ENCODE measurements around the gene NEK2. TPM values are rescaled to one million over a fixed set of nuclear protein-coding genes. Genes with fewer than 3 reads are reported as not detected.
"Not testable (repeated sequence)": the region's sequence is repeated elsewhere in the genome, so short reads cannot be mapped to it uniquely, and the experiment has no call there.

The NEK2 gene
- total RNA-seq, 1 donor from 2014 or later, result 1.7 TPM

GRCh38 chr1:211685823-211686222 is 10.4 kb upstream of the NEK2 start:
- TF ChIP-seq POLR2AphosphoS5 (IDR thresholded peaks at IDR 0.05; ENCODE audit: insufficient read depth in 1 of 2, low read depth in 1 of 2), result no peak
- TF ChIP-seq CTCF (IDR thresholded peaks at IDR 0.05), result no peak
- TF ChIP-seq POLR2A (IDR thresholded peaks at IDR 0.05), result no peak
- Histone ChIP-seq H3K4me3 (no peak overlapping the region), H3K4me1 (no peaks in the 10 kb centered on the region), H3K27ac (no peak overlapping the region), H3K27me3 (no peaks in the 10 kb centered on the region), H3K36me3 (no peaks in the 10 kb centered on the region), H3K9me3 (no peaks in the 10 kb centered on the region)
- intact Hi-C loops (cut with DNase I), result no loop called here
- DNase-seq (ENCODE audit: extremely low spot score in 2 of 2), result no peak

- no peaks in the 10 kb centered on the region for H3K9me3 ChIP-seq
- no peak for TF ChIP-seq POLR2A (IDR thresholded peaks at IDR 0.05)
- TF ChIP-seq CTCF (IDR thresholded peaks at IDR 0.05), result no peak
- TF ChIP-seq POLR2AphosphoS5 (IDR thresholded peaks at IDR 0.05; ENCODE audit: insufficient read depth in 1 of 2, low read depth in 1 of 2), result no peak
- H3K4me3 ChIP-seq, result no peak overlapping the region
- H3K27me3 ChIP-seq, result no peaks in the 10 kb centered on the region
- intact Hi-C loops (cut with DNase I), result no loop called here
- no peak for DNase-seq (ENCODE audit: extremely low spot score in 2 of 2)
- H3K27ac ChIP-seq, result no peak overlapping the region
- H3K36me3 ChIP-seq, result no peaks in the 10 kb centered on the region
- no peaks in the 10 kb centered on the region for H3K4me1 ChIP-seq
These were observed 9.4 kb upstream of the NEK2 start for GRCh38 chr1:211684791-211685190.

GRCh38 chr1:211684331-211684730 is 8.9 kb upstream of the NEK2 start:
- no peak overlapping the region for H3K4me3 ChIP-seq
- H3K4me1 ChIP-seq, result no peaks in the 10 kb centered on the region
- H3K9me3 ChIP-seq, result no peaks in the 10 kb centered on the region
- no peak overlapping the region for H3K27ac ChIP-seq
- TF ChIP-seq POLR2AphosphoS5 (IDR thresholded peaks at IDR 0.05; ENCODE audit: insufficient read depth in 1 of 2, low read depth in 1 of 2), result no peak
- TF ChIP-seq CTCF (IDR thresholded peaks at IDR 0.05), result no peak
- no peak for TF ChIP-seq POLR2A (IDR thresholded peaks at IDR 0.05)
- H3K27me3 ChIP-seq, result no peaks in the 10 kb centered on the region
- intact Hi-C loops (cut with DNase I), result no loop called here
- DNase-seq (ENCODE audit: extremely low spot score in 2 of 2), result no peak
- H3K36me3 ChIP-seq, result no peaks in the 10 kb centered on the region

GRCh38 chr1:211683396-211684297 is 8.2 kb upstream of the NEK2 start:
- Histone ChIP-seq H3K36me3 (no peaks in the 10 kb centered on the region), H3K27me3 (no peaks in the 10 kb centered on the region), H3K4me1 (no peaks in the 10 kb centered on the region), H3K9me3 (no peaks in the 10 kb centered on the region), H3K4me3 (no peak overlapping the region), H3K27ac (no peak overlapping the region)
- no peak for DNase-seq (ENCODE audit: extremely low spot score in 2 of 2)
- intact Hi-C loops (cut with DNase I), result no loop called here
- TF ChIP-seq POLR2AphosphoS5 (IDR thresholded peaks at IDR 0.05; ENCODE audit: insufficient read depth in 1 of 2, low read depth in 1 of 2) (no peak), POLR2A (IDR thresholded peaks at IDR 0.05) (no peak), CTCF (IDR thresholded peaks at IDR 0.05) (no peak)

GRCh38 chr1:211682186-211682585 is 6.8 kb upstream of the NEK2 start:
- H3K36me3 ChIP-seq; H3K9me3 ChIP-seq; H3K4me1 ChIP-seq; H3K4me3 ChIP-seq; H3K27me3 ChIP-seq; intact Hi-C loops (cut with DNase I); H3K27ac ChIP-seq; DNase-seq (ENCODE audit: extremely low spot score in 2 of 2): not testable (repeated sequence)
